ENCODE measurements around the gene UBE2N.
"Not testable (repeated sequence)": the region's sequence is repeated elsewhere in the genome, so short reads cannot be mapped to it uniquely, and the experiment has no call there.

UBE2N gene

DNA sequence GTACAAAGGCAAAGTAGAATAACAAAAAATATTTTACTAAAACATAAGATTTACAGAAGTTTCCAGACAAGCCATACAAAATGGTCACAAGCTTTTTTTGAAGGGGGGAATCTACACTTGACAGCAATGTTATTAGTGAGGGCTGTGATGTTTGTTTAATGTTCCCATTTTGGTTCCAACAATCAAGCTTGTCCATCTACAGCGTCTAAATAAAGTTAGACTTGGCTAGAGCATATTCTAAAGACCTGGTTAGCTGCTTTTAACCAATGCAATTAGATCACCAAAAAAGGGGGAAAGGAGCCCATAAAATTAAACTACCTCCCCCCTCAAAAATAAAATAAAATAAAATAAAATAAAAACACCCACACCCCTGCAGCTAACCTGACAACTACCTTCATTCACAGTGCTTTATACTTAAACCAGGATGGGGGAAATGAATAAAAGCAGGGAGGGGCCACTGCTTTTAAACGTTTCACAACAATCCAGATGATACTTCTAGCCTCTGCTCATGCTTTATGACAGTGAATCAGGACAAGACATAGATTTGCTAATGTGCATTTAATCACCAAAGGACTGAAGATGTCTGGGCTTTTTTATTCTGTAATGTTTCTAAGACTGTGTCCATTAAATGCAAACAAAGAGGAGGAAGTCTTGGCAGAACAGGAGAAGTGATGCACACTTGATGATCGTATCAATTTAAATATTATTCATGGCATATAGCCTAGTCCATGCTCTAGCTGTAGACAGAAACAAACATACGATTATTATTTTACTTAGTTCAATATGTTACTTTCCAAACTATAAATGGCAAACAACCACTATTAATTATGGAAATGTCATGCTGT lies 32.2 kb downstream of the UBE2N start:
- DNase-seq: not testable (repeated sequence)

DNA sequence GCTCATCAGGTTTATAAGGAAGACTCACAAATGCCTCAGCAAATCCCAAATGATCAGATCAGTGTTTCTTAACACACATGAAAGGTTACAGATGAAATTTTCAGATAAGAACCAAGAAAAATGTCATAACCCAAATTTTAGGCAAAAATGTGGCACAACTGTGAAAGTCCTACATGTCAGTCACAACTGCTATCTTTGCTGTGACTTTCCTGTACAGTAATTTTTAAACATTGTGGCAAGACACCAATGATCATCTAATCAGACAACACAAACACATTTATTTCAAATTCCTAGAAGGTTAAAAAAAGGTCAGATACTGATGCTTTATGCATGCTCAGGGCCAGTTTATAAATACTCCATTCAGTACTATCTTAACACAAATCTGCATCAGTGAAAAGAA lies 32.9 kb downstream of the UBE2N start:
- DNase-seq: no peak

DNA sequence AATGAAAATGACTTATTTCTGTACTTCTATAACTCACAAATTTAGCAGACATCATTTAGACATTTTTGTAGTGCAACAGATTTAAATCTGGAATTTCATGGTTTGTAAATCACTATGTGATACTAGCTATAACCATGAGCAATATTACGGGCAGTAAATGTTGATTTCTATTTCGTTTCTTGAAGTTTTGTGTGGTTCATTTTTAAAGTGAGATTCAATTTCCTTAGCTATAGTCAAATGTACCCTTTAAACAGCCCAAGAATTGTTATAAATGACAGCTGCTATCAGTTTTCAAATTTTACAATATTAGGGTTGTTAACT lies 33.8 kb downstream of the UBE2N start:
- no peak for DNase-seq

DNA sequence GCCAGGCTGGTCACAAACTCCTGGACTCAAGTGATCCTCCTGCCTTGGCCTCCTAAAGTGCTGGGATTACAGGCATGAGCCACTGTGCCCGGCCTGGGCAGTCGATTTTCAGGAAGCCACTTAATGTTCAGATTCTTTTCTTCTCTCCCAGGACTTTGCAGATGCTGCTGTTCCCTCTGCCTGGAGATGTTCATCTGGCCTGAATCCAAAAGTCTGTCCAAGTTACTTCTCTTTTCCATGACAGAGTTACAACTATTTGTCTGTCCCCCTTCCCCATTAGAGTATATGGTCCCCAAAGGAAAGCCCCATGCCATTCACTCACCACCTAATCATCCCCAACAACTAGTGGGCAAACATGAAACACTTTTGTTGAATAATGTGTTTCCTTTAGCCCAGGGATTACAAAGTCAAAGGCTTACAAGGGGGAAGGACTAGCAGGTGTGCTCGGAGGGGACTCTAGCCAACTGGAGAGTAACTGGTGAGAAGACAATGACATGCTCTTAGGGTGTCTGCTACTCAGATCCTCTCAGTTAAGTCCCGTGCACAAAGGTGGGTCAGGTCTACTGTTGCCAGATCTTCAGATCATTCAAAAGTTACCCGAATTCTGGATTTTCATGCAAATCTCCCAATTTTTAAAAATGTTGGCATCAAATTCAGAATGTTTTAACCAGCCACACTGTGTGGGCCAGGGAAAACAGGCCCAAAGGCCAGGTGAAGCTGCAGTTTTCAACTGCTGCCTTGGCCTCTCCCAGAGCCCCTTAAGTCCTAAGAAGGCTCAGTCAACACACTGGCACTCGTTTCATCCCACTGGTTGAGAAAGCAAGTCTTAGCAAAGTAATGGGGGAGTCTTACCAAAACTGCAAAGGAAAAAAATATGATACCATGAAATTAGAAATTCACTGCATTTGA lies 34.4 kb downstream of the UBE2N start:
- no peak for DNase-seq

DNA sequence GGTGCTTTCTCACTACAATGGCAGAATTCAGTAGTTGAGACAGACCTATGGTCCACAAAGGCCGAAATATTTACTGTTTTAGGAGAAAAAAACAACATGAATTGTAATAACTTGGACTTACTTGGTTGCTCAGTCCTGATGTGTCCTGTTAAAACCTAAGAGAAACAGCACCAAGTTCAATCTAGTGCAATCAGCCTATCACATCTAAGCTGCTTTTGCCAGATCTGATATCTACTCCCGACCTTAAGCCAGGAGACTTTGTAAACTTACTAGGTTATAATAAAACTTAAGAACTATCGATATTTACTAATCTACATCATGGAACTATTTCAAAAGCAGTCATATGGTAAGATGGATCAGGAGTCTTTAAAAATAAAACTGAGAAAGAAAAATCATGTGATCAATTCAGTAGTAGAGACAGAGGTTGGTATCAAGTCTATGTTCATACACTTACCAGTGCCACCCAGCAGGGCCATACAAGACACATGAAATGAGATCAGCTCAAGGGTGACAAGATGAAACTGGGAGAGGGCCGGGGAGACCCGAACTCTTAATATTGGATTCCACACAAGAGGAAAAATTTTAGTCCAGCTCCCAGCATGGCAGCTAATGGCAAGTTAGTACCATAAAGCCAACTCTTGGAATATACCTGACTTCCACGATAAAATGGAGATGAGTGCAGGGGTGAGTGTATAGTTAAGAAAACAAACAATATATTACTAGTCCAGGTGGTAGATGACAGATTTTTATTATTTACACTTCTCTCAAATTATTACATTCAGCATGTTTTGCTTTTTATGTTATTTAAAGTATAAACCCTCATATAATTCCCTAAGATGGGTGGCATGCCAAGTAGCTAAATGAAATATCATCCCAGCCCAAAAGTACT lies 36.5 kb downstream of the UBE2N start:
- DNase-seq: no peak

DNA sequence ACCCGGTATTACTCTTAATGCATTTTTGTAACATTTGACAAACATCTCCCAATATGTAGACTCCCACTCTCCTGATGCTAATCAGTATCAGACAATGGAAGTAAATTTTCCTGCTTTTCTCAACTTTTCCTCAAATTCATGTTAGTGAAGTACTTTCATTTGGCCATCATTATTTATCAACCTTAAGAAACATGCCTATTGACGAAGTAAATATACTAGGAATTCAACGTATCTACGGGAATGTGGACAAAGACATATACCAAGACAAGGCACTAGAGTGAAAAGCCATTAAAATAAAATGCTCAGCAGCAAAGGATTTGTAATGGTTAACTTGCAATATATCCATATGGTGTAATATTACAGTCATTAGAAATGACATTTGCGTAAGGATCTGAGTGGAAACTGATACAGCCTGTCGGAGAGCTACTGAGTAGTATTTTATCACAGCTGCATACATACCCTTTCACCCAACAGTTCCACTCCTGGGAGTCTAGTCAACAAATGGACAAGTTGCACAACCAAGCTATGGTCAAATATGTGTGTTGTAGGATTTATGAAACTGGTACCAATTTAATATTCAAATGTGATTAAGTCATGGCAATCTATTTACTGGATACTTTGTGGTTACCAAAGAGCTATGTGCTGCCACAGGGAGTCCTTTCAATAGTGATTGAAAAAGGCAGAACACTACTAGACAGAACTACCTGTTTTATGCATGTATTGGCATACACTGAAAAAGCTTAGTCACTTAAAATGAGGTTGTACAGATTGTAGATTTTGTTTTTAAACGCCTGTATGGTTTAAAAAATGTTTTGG lies 37.6 kb downstream of the UBE2N start:
- no peak for DNase-seq

DNA sequence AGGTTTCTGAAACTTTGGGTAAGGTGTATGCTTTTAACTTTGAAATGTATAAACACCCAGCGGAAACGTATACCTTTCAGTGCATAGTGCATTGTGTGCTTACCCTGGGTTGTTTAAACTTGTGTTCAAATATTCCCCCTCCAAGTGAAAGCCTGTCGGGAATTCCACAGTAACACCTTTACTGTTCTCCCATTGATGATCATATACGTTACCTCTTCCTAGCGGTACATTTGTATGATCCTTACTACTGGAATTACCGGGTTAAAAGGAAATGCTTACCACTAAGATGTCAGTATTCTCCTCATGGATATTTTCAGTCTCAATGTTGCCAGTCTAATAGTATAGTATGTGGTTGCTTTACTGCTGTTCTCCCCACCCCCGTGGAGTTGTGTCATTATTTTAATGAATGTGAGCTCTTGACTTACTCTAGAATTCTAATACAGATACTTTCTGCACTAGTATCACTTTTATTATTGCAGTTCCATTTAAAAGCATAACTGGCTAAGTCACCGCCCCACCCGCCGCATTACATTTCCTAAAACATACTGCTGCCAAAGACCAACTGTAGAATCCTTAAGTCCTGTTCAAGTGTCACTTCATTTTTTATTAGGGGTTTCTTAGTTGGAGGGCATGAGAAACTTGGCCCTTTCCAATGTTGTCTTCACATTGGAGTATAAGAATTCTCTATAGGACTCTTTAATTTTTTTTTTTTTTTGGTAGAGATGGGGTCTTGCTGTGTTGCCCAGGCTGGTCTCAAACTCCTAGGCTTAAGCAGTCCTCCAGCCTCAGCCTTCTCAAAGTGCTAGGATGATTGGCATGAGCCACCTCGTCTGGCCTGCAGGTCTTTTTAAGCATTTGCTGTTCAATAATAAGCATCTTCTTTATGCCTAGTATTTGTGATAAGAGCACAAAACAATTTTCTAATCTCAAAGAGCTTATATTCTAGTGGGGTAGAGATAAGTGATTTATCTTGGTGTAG lies 39.1 kb downstream of the UBE2N start:
- DNase-seq: no peak

DNA sequence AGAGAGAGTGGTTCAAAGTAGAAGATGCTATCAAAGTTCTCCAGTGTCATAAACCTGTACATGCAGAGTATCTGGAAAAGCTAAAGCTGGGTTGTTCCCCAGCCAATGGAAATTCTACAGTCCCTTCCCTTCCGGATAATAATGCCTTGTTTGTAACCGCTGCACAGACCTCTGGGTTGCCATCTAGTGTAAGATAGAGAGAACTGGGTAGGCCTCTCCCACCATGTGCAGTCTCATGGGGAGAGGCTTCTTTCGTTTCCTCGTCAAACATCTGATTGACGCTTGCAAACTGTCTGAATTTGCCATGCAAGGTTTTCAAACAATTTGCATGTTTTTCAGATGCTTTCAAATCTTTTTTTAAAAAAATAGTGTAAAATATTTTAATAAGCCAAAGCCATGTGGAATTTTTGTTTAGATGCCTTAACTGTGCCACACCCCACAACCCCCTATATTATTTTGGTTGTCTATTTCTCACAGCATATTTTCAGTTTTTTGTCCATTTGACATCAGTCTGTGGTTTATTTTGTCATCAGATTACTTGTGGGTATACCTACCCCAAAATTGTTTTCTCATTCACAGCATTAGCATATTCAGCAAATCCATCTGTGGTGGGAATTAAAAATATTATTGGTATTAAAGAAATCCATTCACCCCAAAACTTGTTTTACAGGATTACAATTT lies 42.4 kb downstream of the UBE2N start:
- DNase-seq: not testable (repeated sequence)

DNA sequence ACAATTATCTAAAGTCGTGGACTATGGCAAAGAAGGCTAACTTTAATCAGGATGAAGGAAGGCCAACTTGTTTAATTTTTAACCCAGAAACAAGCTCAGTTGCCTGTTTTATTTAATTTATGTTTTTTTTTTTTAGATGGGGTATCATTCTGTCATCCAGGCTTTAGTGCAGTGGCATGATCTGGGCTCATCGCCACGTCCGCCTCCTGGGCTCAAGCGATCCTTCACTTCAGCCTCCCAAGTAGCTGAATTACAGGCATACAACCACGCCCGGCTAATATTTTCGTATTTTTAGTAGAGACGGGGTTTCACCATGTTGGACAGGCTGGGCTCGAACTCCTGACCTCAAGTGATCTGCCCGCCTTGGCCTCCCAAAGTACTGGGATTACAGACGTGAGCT lies 44.3 kb downstream of the UBE2N start:
- no peak for DNase-seq

DNA sequence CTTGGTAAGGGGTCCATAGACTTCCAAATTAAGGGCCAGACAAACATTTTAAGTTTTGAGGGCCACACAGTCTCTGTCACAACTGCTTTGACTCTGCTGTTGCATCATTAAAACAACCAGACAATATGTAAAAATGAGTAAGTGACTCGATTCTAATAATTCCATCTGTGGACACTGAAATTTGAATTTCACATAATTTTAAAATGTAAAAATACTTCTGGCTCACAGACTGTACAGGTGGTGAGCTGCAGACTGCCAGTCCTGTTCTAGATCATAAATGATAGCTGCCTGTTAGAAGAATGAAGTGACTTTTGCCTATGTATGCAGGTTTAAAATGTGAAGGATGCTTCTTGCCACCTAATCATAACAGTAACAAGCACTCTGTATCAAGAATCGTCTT lies 48.3 kb downstream of the UBE2N start:
- DNase-seq: no peak

DNA sequence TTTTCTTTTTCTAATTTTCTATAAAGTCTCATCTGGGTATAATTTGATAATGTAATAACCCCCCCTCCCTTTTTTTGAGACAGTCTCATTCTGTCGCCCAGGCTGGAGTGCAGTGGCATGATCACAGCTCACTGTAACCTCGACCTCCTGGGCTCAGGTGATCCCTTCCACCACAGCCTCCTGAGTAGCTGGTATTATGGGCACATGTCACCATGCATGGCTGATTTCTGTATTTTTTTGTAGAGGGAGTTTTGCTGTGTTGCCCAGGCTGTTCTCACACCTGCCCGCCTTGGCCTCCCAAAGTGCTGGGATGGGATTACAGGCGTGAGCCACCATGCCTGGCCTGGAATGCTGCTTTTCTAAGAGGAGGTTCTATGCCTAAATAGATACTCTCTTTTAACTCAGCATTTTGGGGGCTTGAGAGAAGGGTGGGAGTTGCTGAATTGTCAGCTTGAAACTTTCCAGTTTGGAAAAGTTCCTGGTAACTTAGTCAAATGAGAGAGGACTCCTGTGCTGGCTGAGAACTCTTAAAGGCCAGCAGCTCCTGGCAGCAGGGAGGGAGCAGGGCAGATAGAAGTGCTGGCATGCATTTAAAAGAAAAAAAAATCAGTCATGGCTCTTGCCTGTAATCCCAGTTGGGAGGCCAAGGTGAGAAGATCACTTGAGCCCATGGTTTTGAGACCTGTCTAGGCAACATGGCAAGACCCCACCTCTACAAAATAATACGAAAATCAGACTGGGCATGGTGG lies 51.0 kb downstream of the UBE2N start:
- no peak for DNase-seq

DNA sequence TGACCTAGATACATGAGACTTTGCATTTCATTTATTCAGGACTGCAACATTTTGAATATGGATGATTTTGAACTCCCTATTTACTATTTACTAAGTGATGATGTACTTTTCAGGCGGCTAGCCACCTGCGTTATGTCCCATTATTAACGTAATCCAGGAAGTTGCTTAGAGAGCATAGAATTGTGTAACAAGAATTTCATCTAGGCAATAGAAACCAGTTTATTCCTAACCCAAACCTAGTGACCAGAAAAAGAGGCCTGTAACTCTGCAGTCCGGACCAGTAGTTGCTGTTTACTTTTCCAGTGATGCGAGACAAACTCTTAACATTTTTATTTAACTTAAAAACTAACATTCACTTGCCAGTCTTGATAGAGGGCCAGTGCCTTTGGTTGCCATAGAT lies 51.7 kb downstream of the UBE2N start:
- no peak for DNase-seq

DNA sequence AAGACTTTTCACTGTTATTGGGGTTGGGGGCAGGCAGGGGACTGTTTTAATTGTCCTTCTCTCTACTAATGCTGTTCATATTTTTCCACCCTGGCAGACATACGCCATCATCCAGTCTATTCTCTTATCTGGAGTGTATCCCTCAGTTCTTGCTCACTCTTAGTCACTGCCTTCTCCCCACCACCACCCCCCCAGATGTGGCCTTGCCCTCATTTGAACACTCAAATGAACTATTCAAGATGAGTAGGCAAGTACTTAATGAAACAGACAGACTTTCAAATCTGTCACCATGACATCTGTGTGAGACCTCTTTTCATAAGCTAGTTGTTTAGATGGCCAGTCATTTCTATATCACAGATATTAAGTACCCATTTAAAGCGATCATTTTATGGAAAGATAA lies 54.0 kb downstream of the UBE2N start:
- DNase-seq: no peak

DNA sequence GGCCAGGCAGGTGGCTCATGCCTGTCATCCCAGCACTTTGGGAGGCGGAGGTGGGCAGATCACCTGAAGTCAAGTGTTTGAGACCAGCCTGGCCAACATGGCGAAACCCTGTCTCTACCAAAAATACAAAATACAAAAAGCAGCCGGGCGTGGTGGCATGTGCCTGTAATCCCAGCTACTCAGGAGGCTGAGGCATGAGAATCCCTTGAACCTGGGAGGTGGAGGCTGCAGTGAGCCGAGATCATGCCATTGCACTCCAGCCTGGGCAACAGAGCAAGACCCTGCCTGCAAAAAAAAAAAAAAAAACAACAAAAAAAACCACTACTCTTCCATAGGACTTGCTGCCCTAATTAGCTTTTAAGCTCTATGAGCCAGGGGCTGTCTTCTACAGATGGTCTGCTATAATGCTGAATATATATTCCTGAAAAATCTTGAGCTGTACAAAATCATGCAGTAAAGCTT lies 59.7 kb downstream of the UBE2N start:
- not testable (repeated sequence) for DNase-seq

DNA sequence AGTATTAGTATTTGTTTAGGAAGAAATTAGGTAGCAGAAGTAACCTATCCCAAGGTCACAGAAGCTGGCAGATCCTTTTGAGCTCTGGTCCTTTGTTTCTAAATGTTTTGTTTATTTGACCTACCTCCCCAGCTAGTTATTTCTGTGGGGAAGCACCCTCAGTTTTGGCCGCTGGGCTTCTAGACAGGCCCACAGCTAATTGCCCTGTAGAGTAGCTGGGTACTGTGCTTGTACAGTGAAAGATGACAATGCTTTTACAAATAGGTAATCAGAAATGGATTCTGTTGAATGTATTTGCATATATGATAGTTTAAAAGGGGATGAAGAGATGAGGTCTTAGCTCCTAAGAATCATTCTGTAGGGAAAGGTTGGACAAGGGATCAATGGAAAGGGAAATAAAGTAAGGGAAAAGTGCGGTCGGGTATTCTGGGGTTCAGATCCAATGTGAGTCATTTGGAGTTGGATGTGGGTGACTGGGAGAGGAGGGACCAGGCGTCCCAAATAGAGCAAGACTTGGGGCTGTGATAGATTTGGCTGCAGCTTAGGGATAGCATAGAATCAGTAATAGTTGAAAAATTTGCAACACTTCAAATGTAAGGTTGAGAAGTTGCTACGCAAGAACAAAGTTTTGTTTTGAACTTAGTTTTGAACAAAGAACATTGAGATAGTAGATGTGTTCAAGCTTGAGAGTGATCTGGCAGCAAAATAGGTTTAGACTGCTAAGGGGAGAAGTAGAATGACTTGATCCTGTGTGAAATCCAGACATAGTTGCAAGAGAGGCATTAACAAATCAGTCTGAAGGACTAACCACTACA lies 60.4 kb downstream of the UBE2N start:
- DNase-seq: no peak

DNA sequence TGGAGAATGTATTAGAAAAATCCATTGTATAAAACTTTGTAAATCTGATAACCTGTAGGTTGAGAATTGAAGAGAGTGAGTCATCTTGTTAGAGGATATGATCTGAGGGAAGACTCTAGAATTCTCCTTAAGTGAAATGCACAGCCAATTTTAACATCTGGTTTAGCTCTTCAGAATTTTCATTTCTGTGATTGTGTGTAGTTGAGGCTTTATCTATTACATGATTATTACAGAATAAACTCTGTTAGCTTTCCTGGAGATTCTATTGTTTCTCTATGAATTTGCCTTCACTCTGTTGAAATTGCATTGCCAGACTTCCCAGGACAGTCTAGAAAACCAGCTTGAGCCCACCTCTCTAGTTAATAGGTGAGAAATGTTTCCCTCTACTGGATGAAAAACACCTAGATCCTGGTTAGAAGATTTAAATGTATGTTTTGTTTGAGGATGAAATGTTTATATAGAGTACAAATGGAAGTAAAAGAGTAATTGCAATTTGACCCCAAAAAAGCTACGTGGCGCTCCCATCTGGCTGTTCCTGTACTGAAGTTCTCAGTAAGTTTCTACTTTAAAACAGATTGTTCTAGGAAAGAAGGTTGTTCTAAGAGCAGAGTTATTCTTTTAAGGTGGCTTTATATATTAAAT lies 61.1 kb downstream of the UBE2N start:
- no peak for DNase-seq

DNA sequence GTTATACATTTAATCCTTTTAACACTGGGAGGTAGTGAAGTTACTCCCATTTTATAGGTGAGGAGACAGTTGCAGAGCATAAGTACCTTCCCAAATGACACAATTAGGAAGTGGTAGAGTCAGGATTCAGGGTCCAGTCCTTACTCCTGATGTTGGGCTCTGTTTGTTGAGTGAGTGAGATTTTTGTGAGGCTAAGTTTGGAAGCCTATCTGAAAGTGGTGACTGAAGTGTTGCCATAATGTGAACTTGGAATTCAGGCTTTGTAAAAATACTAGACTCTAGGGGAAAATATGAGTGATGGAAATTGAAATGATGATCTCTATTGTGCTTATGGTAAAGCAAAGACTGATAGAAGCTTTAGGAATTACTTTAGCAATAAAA lies 61.8 kb downstream of the UBE2N start:
- DNase-seq: no peak

DNA sequence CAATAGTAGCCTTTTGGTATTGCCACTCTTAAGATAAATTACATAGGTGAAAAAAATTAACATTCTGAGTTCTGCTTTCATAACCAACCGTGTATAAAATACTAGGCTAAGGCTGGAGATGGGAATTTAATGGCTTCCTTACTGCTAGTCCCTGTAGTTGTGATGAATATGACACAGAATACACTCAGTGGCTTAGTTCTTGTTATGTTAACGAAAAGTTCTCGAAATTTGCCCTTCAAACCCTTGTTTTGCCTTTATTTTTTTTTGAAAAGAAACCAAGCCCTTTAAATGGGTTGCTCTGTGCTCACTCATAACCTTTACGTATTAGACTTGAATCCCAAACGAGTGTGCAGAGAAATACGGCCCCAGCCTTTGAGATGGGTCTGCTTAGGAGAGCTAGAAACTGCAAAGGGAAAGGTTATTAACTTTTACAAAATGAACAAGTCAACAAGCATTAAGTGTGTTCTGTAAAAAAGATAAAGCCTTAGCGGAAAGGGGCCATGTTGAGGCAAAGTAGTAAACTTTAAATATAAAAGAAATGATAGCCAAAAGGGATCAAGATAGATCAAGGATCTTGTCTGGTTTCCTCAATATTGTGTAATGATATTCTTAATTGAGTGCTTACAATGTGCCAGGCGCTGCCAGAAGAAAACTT lies 62.3 kb downstream of the UBE2N start:
- no peak for DNase-seq
